GM23248 (cell line): ENCODE data around the gene CPNE4. TPM values are rescaled to one million over a fixed set of nuclear protein-coding genes. Genes with fewer than 3 reads are reported as not detected.
A peak's percentile ranks its signal among the peaks of the same experiment; 100 is the strongest.

Source experiments
- DNase-seq: peaks from one replicate; pipeline ENCODE4 v3.0.0-alpha.2; 2015
- H2AFZ ChIP-seq: fragments of 200-600 bp; sonication (generic); 2 replicates; pipeline ENCODE4 v1.6.1; 2016; ENCODE audit warnings: antibody characterized with exemption
- H3F3A ChIP-seq: fragments of 200-600 bp; sonication (generic); 2 replicates; pipeline ENCODE4 v1.6.1; 2016; ENCODE audit warnings: mild to moderate bottlenecking, antibody characterized with exemption, mixed run types; ENCODE audit not compliant: insufficient read depth
- H3K27ac ChIP-seq: fragments of 200-600 bp; sonication (generic); 2 replicates; pipeline ENCODE4 v1.5.1; 2016; ENCODE audit warnings: mild to moderate bottlenecking
- H3K27me3 ChIP-seq: fragments of 200-600 bp; sonication (generic); replicated peaks from 2 replicates; pipeline ENCODE4 v1.6.1; 2016; ENCODE audit warnings: mild to moderate bottlenecking; ENCODE audit not compliant: insufficient read depth
- H3K36me3 ChIP-seq: fragments of 200-600 bp; sonication (generic); 2 replicates; pipeline ENCODE4 v1.6.1; 2016; ENCODE audit warnings: low read depth, mild to moderate bottlenecking
- H3K4me1 ChIP-seq: fragments of 200-600 bp; sonication (generic); 2 replicates; pipeline ENCODE4 v1.6.1; 2016; ENCODE audit warnings: mild to moderate bottlenecking; ENCODE audit not compliant: insufficient read depth
- H3K4me2 ChIP-seq: fragments of 200-600 bp; sonication (generic); one replicate; pipeline ENCODE4 v1.6.1; 2016; ENCODE audit warnings: mild to moderate bottlenecking; ENCODE audit not compliant: unreplicated experiment
- H3K4me3 ChIP-seq: fragments of 200-600 bp; sonication (generic); 2 replicates; pipeline ENCODE4 v1.5.1; 2016; ENCODE audit warnings: mild to moderate bottlenecking
- H3K79me2 ChIP-seq: fragments of 200-600 bp; sonication (generic); 2 replicates; pipeline ENCODE4 v1.6.1; 2016; ENCODE audit warnings: mild to moderate bottlenecking; ENCODE audit not compliant: insufficient read depth
- H3K9ac ChIP-seq: fragments of 200-600 bp; sonication (generic); 2 replicates; pipeline ENCODE4 v1.6.1; 2016; ENCODE audit warnings: mild to moderate bottlenecking
- H3K9me2 ChIP-seq: fragments of 200-600 bp; sonication (generic); 2 replicates; pipeline ENCODE4 v1.6.1; 2016; ENCODE audit warnings: mixed run types, mild to moderate bottlenecking, moderate library complexity; ENCODE audit not compliant: insufficient read depth
- H3K9me3 ChIP-seq: fragments of 200-600 bp; sonication (generic); one replicate; pipeline ENCODE4 v1.6.1; 2017; ENCODE audit warnings: low read depth
- H4K20me1 ChIP-seq: fragments of 200-600 bp; sonication (generic); 2 replicates; pipeline ENCODE4 v1.6.0; 2016; ENCODE audit not compliant: insufficient read depth
- EZH2 ChIP-seq: fragments of 200-600 bp; sonication (generic); IDR thresholded peaks from 2 replicates; pipeline ENCODE4 v1.6.1; 2018; ENCODE audit warnings: antibody characterized with exemption, mild to moderate bottlenecking; ENCODE audit not compliant: insufficient read depth, poor library complexity, severe bottlenecking
- EZH2phosphoT487 ChIP-seq: fragments of 200-600 bp; sonication (generic); IDR thresholded peaks from 2 replicates; pipeline ENCODE4 v1.6.1; 2018; ENCODE audit warnings: antibody characterized with exemption, moderate library complexity, mild to moderate bottlenecking, low read depth; ENCODE audit not compliant: insufficient read depth
- WGBS, 2 experiments: methylation state at CpG; one replicate each; pipeline ENCODE4 v1.1.6; 2015 to 2017; ENCODE audit warnings: low lambda C conversion rate in 2 of 2, low coverage in 1 of 2; ENCODE audit errors: missing lambda C conversion rate in 2 of 2; 5-methylcytosine and 5-hydroxymethylcytosine counted together
- in situ Hi-C: fragments of 300-500 bp; cut with MboI; formaldehyde crosslinking; loops from 2 replicates; pipeline ENCODE4 v1.15.0; 2020
- polyA plus RNA-seq: library from polyadenylated mRNA; unstranded; fragments of >200 nt; fragmentation: Nextera tagmentation; extraction: Ambion mirVana; gene quantifications from 2 replicates; pipeline ENCODE4 v1.2.1, GENCODE V29; 2016
- total RNA-seq: library from RNA; depleted of rRNA; stranded (reverse); fragments of >200 nt; shearing (Covaris generic); gene quantifications from 2 replicates; pipeline ENCODE4 v1.2.3, GENCODE V29; 2014

CPNE4 gene
- total and polyA plus RNA-seq, 2 experiments from 2014 or later, result 0.11 to 0.44 TPM

DNA sequence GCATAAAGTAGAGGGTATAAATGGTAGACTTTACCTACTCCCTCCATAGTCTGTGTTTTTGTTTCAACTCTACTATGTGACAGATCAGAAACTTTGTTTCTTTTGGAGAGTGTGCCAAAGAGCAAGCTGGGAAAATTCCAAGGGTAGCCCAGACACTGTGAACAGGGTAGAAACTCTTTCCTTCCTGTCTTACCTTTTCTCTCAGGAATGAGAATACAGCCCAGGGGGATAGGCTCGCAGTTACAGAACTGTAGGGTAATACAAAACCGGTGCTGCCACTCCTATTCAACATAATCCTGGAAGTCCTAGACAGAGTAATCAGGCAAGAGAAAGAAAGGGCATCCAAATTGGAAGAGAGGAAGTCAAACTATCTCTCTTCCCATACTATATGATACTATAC lies 256.3 kb downstream of the CPNE4 start:
- Histone ChIP-seq H3K9ac (no peak overlapping the region), H3K27ac (no peak overlapping the region), H3K4me2 (no peak overlapping the region), H3K4me3 (no peak overlapping the region), H3K79me2 (no peaks in the 10 kb centered on the region), H3K4me1 (no peaks in the 10 kb centered on the region), H4K20me1 (no peaks in the 10 kb centered on the region), H3K9me2 (no peaks in the 10 kb centered on the region), H3K9me3 (no peaks in the 10 kb centered on the region), H3F3A (no peaks in the 10 kb centered on the region), H3K27me3 (no peaks in the 10 kb centered on the region), H3K36me3 (no peaks in the 10 kb centered on the region), H2AFZ (no peak overlapping the region)
- in situ Hi-C loops, result no loop called here
- TF ChIP-seq EZH2, result no peak
- TF ChIP-seq EZH2phosphoT487, result no peak
- WGBS, 2 experiments, result 65 to 75% methylated on average over 2 of the region's 2 CpGs
- DNase-seq, result no peak

DNA sequence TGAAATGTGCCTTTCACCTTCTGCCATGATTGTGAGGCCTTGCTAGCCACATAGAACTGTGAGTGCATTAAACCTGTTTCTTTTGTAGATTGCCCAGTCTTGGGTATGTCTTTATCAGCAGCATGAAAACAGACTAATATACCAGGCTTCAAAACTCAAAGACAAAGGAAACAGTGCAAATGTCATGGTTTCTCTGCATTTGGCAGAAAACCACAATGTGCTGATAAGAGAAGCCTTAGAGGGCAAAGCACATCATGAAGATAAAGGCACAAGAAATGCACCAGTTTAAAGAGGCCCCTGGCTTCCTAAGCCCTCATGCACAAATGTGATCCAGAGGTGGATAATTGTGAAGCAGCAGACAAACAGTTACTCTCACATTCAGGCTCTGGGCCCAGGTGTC lies 259.2 kb downstream of the CPNE4 start:
- Histone ChIP-seq H3K9me2 (no peaks in the 10 kb centered on the region), H3K9ac (no peak overlapping the region), H3K36me3 (no peaks in the 10 kb centered on the region), H3K4me3 (no peak overlapping the region), H3F3A (no peaks in the 10 kb centered on the region), H3K79me2 (no peaks in the 10 kb centered on the region), H3K27ac (no peak overlapping the region), H3K9me3 (no peaks in the 10 kb centered on the region), H3K4me1 (no peaks in the 10 kb centered on the region), H2AFZ (no peak overlapping the region), H4K20me1 (no peaks in the 10 kb centered on the region), H3K4me2 (no peak overlapping the region), H3K27me3 (no peaks in the 10 kb centered on the region)
- TF ChIP-seq EZH2phosphoT487 (no peak), EZH2 (no peak)
- in situ Hi-C loops, result no loop called here
- DNase-seq, result no peak

- in situ Hi-C loops, result no loop called here
- TF ChIP-seq EZH2 (no peak), EZH2phosphoT487 (no peak)
- WGBS, 2 experiments, result 67 to 69% methylated on average over 4 of the region's 4 CpGs
These were observed 262.4 kb downstream of the CPNE4 start for GRCh38 chr3:131772269-131773026.

GRCh38 chr3:131762981-131763564 lies 271.7 kb downstream of the CPNE4 start:
- Histone ChIP-seq H3K4me1 (0 out of 2 replicates have a peak, but pooled peaks cover 9% of the 10 kb centered on the region), H3K79me2 (no peaks in the 10 kb centered on the region), H3K9ac (no peak overlapping the region), H3K27ac (no peak overlapping the region), H2AFZ (no peak overlapping the region), H3K4me2 (no peak overlapping the region), H3K9me3 (no peaks in the 10 kb centered on the region), H3K36me3 (no peaks in the 10 kb centered on the region), H4K20me1 (no peaks in the 10 kb centered on the region), H3F3A (no peaks in the 10 kb centered on the region), H3K4me3 (no peak overlapping the region), H3K9me2 (no peaks in the 10 kb centered on the region), H3K27me3 (no peaks in the 10 kb centered on the region)
- TF ChIP-seq EZH2 (no peak), EZH2phosphoT487 (no peak)
- in situ Hi-C loops, result no loop called here
- whole genome bisulfite sequencing, 2 experiments, result 31 to 34% methylated on average over 4 of the region's 4 CpGs
- DNase-seq, result peak; percentile 26

More at GRCh38 chr3:131772269-131773026, 262.4 kb downstream of the CPNE4 start:
- H2AFZ ChIP-seq, result no peak overlapping the region
- no peaks in the 10 kb centered on the region for H3K36me3 ChIP-seq
- H3F3A ChIP-seq, result no peaks in the 10 kb centered on the region
- H3K27ac ChIP-seq, result no peak overlapping the region
- H3K4me3 ChIP-seq, result no peak overlapping the region
- no peaks in the 10 kb centered on the region for H4K20me1 ChIP-seq
- no peaks in the 10 kb centered on the region for H3K4me1 ChIP-seq
- no peak for DNase-seq
- H3K27me3 ChIP-seq, result no peaks in the 10 kb centered on the region
- H3K4me2 ChIP-seq, result no peak overlapping the region
- no peaks in the 10 kb centered on the region for H3K9me2 ChIP-seq
- H3K9me3 ChIP-seq, result no peaks in the 10 kb centered on the region
- no peaks in the 10 kb centered on the region for H3K79me2 ChIP-seq
- H3K9ac ChIP-seq, result no peak overlapping the region
